Parathyroid adenoma (tissue), 2 donors: ENCODE data around the gene PPP1R9B.

ENCODE experiments used
- H2AFZ ChIP-seq: fragments of 300-600 bp; sonication (generic); one replicate; pipeline ENCODE4 v1.7.0; 2017; ENCODE audit warnings: antibody characterized with exemption, mild to moderate bottlenecking
- H3K27ac ChIP-seq: fragments of 300-600 bp; sonication (generic); one replicate; pipeline ENCODE4 v1.7.0; 2017
- H3K27me3 ChIP-seq: fragments of 300-600 bp; sonication (generic); one replicate; pipeline ENCODE4 v1.7.0; 2017; ENCODE audit warnings: low read length; ENCODE audit not compliant: control insufficient read depth, insufficient read depth
- H3K36me3 ChIP-seq: fragments of 300-600 bp; sonication (generic); one replicate; pipeline ENCODE4 v1.7.0; 2017; ENCODE audit warnings: low read length; ENCODE audit not compliant: control insufficient read depth, insufficient read depth
- H3K4me1 ChIP-seq: fragments of 300-600 bp; sonication (generic); one replicate; pipeline ENCODE4 v1.7.0; 2017; ENCODE audit warnings: control low read depth
- H3K4me2 ChIP-seq: fragments of 300-600 bp; sonication (generic); one replicate; pipeline ENCODE4 v1.7.0; 2017; ENCODE audit warnings: low read length
- H3K4me3 ChIP-seq: fragments of 300-600 bp; sonication (generic); one replicate; pipeline ENCODE4 v1.7.0; 2017; ENCODE audit warnings: low read depth, low read length
- H3K79me2 ChIP-seq: fragments of 300-600 bp; sonication (generic); one replicate; pipeline ENCODE4 v1.7.0; 2017; ENCODE audit warnings: control low read depth
- H3K9ac ChIP-seq: fragments of 300-600 bp; sonication (generic); one replicate; pipeline ENCODE4 v1.7.0; 2017; ENCODE audit warnings: mild to moderate bottlenecking
- H3K9me3 ChIP-seq: fragments of 300-600 bp; sonication (generic); one replicate; pipeline ENCODE4 v1.7.0; 2017; ENCODE audit warnings: low read length; ENCODE audit not compliant: control insufficient read depth
- TF ChIP-seq, protein P1 (sequence below): fragments of 300-600 bp; sonication (generic); IDR thresholded peaks from one replicate; pipeline ENCODE4 v1.7.0; 2017; ENCODE audit warnings: antibody characterized with exemption, mild to moderate bottlenecking
- donor health status: primary hyperparathyroidism.

PPP1R9B gene

DNA sequence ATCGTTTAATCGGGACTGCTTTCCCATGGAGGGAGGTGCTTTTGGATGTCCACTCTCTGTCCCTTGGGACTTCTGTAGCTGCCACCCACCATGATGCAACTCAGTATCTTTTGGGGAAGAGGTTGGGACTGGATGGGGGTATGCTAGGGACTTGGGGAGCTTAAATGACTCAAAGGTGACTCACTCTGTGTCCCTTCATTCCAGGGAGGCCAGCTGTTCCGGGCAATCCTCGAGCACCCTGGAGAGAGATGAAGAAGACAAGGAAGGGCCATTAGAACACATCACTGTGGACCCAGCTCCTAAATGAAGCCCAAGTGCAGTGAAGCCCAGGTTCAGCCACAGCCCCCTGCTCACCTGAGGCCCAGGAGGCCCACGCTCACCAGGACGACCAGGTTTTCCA, 46.3 kb upstream of the PPP1R9B start:
- Histone ChIP-seq H3K27ac (no peak overlapping the region), H3K36me3 (no peaks in the 10 kb centered on the region), H3K4me3 (no peak overlapping the region), H2AFZ (no peak overlapping the region), H3K9ac (no peak overlapping the region), H3K79me2 (no peaks in the 10 kb centered on the region), H3K4me2 (no peak overlapping the region), H3K4me1 (no peaks in the 10 kb centered on the region), H3K9me3 (no peaks in the 10 kb centered on the region), H3K27me3 (peaks cover 5% of the 10 kb centered on the region)
- TF ChIP-seq, protein P1, sequence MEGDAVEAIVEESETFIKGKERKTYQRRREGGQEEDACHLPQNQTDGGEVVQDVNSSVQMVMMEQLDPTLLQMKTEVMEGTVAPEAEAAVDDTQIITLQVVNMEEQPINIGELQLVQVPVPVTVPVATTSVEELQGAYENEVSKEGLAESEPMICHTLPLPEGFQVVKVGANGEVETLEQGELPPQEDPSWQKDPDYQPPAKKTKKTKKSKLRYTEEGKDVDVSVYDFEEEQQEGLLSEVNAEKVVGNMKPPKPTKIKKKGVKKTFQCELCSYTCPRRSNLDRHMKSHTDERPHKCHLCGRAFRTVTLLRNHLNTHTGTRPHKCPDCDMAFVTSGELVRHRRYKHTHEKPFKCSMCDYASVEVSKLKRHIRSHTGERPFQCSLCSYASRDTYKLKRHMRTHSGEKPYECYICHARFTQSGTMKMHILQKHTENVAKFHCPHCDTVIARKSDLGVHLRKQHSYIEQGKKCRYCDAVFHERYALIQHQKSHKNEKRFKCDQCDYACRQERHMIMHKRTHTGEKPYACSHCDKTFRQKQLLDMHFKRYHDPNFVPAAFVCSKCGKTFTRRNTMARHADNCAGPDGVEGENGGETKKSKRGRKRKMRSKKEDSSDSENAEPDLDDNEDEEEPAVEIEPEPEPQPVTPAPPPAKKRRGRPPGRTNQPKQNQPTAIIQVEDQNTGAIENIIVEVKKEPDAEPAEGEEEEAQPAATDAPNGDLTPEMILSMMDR, result no peak

DNA sequence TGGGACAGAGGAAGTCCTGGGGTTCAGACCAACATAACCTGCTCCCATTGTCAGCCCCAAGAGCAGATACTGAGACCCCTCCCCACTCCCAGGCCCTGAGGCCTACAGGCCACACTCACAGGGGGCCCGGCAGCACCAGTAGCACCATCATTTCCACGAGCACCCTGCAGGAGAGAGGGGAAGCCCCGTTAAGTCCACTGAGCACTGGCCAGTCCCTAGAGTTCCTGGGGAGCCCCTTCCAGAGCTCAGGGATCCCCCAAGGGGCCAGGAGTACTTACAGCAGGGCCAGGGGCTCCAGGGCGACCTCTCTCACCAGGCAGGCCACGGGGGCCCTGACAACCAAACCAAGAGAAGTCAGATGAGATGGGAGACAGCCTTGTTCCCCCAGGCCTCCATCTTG, 45.6 kb upstream of the PPP1R9B start:
- Histone ChIP-seq H3K9me3 (no peaks in the 10 kb centered on the region), H3K27ac (no peak overlapping the region), H3K9ac (no peak overlapping the region), H3K4me3 (no peak overlapping the region), H3K4me1 (no peaks in the 10 kb centered on the region), H3K79me2 (no peaks in the 10 kb centered on the region), H3K36me3 (no peaks in the 10 kb centered on the region), H3K27me3 (peaks cover under 1% of the 10 kb centered on the region), H2AFZ (no peak overlapping the region), H3K4me2 (no peak overlapping the region)
- TF ChIP-seq, protein P1, result no peak

DNA sequence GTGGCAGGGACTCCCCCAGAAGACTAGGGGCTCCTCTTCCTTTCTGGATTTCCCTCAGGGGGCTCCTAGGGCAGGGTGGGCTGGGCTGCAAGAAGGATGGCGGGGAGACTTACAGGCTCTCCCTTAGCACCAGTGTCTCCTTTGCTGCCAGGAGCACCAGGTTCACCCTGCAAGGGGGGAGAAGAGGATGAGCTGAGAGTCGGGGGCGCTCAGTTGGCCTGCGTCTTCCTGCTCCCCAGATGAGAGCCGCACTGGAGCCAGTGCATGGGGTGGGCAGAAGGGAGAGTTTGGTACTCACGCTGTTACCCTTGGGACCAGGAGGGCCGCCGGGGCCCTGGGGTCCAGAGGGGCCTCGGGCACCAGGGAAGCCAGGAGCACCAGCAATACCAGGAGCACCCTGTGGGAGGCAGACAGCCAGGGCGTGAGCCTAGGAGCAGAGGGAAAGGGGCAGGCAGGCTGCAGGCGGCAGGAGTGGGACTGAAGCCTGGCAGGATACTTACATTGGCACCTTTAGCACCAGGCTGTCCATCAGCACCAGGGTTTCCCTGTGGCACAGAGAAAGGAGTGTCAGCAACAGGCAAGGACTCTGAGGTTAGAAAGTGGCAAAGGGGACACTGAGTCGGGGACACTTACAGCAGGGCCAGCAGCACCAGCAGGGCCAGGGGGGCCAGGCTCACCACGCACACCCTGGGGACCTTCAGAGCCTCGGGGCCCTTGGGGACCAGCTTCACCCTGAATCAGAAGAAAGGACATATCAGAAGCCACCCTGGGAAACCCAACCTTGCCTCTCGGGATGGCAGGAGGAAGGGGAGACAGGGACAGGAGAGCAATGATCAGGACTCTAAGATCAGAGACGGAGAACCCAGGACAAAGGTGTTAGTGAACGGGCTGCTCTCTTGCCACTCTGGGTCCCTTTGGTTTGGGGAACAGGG, 44.7 kb upstream of the PPP1R9B start:
- no peak overlapping the region for H3K9ac ChIP-seq
- TF ChIP-seq, protein P1, result no peak
- H3K27ac ChIP-seq, result no peak overlapping the region
- no peak overlapping the region for H3K4me3 ChIP-seq
- no peak overlapping the region for H3K4me2 ChIP-seq
- H3K27me3 ChIP-seq, result no peaks in the 10 kb centered on the region
- H2AFZ ChIP-seq, result no peak overlapping the region
- H3K36me3 ChIP-seq, result no peaks in the 10 kb centered on the region
- H3K4me1 ChIP-seq, result no peaks in the 10 kb centered on the region
- H3K9me3 ChIP-seq, result no peaks in the 10 kb centered on the region
- no peaks in the 10 kb centered on the region for H3K79me2 ChIP-seq

DNA sequence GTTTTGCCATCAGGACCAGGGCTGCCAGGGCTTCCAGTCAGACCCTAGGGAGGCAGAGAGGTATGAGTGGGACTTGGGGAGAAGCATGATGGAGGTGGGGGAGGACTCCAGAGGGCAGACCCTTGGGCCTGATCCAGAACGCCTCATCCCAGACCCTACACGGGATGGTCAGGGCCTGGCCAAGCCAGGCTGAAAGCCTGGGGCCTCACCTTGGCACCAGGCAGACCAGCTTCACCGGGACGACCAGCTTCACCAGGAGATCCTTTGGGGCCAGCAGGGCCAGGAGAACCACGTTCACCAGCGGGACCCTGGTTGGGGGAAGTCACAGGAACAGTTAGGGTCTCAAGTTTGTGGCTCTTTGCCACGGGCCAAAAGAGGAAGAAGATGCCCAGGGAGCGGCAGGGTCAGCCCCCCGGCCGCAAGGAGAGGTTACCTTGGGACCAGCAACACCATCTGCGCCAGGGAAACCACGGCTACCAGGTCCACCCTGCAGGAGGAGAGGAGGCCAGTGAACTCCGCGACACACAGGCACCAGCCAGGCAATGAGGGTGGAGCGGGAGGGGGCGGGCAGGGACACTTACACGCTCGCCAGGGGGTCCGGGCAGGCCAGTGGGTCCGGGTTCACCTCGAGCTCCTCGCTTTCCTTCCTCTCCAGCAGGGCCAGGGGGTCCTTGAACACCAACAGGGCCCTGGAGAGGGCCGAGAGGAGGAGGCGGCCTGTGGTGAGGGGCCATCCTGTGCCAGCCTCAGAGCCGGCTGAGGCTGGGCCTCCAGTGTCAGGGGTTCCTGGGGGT, 43.9 kb upstream of the PPP1R9B start:
- no peak overlapping the region for H2AFZ ChIP-seq
- no peak overlapping the region for H3K9ac ChIP-seq
- no peaks in the 10 kb centered on the region for H3K79me2 ChIP-seq
- H3K27ac ChIP-seq, result no peak overlapping the region
- no peak overlapping the region for H3K4me2 ChIP-seq
- no peaks in the 10 kb centered on the region for H3K36me3 ChIP-seq
- TF ChIP-seq, protein P1, result no peak
- H3K4me3 ChIP-seq, result no peak overlapping the region
- H3K27me3 ChIP-seq, result no peaks in the 10 kb centered on the region
- no peaks in the 10 kb centered on the region for H3K9me3 ChIP-seq
- no peaks in the 10 kb centered on the region for H3K4me1 ChIP-seq
